Motor neuron (in vitro differentiated cells): ENCODE measurements around the gene WNT6. TPM values are rescaled to one million over a fixed set of nuclear protein-coding genes. Genes with fewer than 3 reads are reported as not detected.

Experiments
- ATAC-seq, 8 experiments: fragments of 200-7000 bp; cut with Tn5 transposase; replicated peaks in 6 of 8; 2 replicates each; pipeline ENCODE4 v1.8.0; 2021; ENCODE audit warnings: mild to moderate bottlenecking in 8 of 8, moderate library complexity in 8 of 8
- H3K27ac ChIP-seq, 2 donors: fragments of 250-450 bp; sonication (Bioruptor Pico); 2 replicates each; pipeline ENCODE4 v1.9.0; 2021; ENCODE audit warnings: antibody characterized with exemption in 2 of 2, mild to moderate bottlenecking in 2 of 2, moderate library complexity in 1 of 2
- H3K4me1 ChIP-seq, 2 donors: fragments of 250-450 bp; sonication (Bioruptor Pico); replicated peaks in 1 of 2; 2 replicates each; pipeline ENCODE4 v1.6.1; 2021; ENCODE audit warnings: antibody characterized with exemption in 2 of 2, mild to moderate bottlenecking in 2 of 2, moderate library complexity in 1 of 2
- H3K4me3 ChIP-seq, 5 donors: fragments of 250-450 bp; sonication (Bioruptor Pico); 2 replicates each; pipeline ENCODE4 v1.9.0; 2021; ENCODE audit warnings: antibody characterized with exemption in 5 of 5, mild to moderate bottlenecking in 5 of 5, moderate library complexity in 4 of 5
- WGBS, 10 experiments: fragments of 450-650 bp; shearing (Covaris generic); methylation state at CpG; one replicate each; pipeline ENCODE4 v1.0.0; 2022; 5-methylcytosine and 5-hydroxymethylcytosine counted together
- in situ Hi-C, 9 experiments: fragments of 400-800 bp; cut with MboI; loops; one replicate each; pipeline ENCODE4 v1.15.0; 2021; ENCODE audit warnings: low sequenced_read_pairs in 9 of 9, low pct_unique_long_range_greater_than_20kb in 2 of 9; ENCODE audit not compliant: unreplicated experiment in 9 of 9
- total RNA-seq, 8 experiments: library from RNA; unstranded; fragments of 300-600 nt; gene quantifications; 2 replicates each; pipeline versions ENCODE4 v1.2.3 to v1.2.4, GENCODE V29; 2022

WNT6 gene
- total RNA-seq, 8 experiments from 2014 or later, result 0.14 to 0.93 (median 0.24) TPM; not detected in 5

DNA sequence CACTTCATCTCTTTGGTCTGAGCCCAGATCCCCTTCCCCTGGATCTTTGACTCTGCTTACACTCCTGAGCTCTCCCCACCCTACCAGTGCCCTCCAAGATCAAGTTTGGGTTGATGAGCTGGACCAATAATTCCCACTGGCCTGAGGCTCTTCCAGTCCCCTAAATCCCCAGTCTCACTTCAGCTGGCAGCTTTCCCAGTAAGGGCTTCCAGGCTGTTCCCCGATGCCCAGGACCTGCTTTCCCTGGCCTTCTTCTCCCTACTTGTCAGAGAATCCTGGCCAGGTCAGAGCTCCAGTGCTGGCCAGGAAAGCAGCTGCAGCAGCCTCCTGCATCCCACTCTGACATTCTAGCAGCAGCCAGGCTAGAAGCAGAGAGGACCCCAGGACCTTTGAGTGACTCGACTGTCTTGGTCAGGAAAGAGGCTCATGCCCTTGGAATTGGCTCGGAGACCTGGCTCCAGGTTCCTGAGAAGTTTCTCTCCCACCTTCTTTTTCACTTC, 3.5 kb downstream of the WNT6 start:
- no peak for ATAC-seq
- Histone ChIP-seq H3K27ac (no peak overlapping the region), H3K4me3 (no peak overlapping the region), H3K4me1 (peaks cover 0 to 3% of the 10 kb centered on the region in 2 donors)
- in situ Hi-C loops, result no loop called here
- WGBS, 10 experiments, result 10 to 83% (median 72%) methylated on average over 1 to 2 of the region's 3 CpGs; no CpG with 5 or more reads in 6 of the 10 experiments

GRCh38 chr2:218865396-218865795, 5.8 kb downstream of the WNT6 start:
- H3K4me1 ChIP-seq, result no peaks in the 10 kb centered on the region
- no peak overlapping the region for H3K27ac ChIP-seq
- in situ Hi-C loops, result no loop called here
- ATAC-seq, result no peak
- WGBS, 10 experiments, result 56 to 100% (median 80%) methylated on average over 1 to 2 of the region's 4 CpGs; no CpG with 5 or more reads in 6 of the 10 experiments
- H3K4me3 ChIP-seq, result no peak overlapping the region

DNA sequence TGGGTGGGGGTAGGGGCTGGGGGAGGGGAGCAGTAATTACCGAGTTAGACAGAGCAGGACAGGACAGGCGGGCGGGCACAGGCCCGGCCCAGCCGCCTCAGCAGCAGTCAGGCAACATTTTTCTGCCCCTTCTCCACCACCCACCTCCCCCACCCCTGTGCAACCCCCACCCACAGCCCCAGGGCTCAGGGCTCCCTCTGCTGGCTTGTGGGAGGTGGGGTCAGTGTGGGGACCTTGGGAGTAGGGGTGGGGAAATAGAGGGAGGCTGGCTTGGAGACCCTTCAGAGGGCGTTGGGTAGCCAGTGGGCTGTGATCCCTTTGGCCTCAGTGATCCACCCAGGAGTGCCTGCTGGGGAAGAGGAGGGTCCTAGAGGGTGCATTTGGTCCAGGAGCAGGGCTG, 6.4 kb downstream of the WNT6 start:
- in situ Hi-C loops, result no loop called here
- Histone ChIP-seq H3K4me3 (no peak overlapping the region), H3K4me1 (no peaks in the 10 kb centered on the region), H3K27ac (no peak overlapping the region)
- WGBS, 10 experiments, result no CpG with 5 or more reads among the region's 6 CpGs
- no peak for ATAC-seq

DNA sequence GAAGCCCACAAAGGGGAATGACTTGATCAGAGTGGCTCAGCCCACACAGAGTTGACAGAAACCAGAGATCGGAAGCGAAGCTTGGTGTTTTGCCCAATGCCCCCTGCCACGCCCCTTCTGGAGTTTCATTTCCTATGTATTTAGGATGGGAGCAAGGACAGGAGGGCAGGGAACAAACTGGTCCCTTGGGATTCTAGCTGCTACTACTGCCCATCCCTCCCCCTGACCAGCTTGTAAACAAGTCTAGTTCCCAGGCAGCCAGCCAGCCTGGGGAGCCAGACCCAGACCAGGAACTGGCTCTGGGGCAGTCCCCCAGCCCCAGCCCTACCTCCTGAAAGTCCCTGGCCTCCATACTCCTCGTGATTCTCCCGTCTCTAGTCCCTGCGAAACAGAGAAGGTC, 8.3 kb downstream of the WNT6 start:
- in situ Hi-C loops, result no loop called here
- ATAC-seq, result no peak
- WGBS, 10 experiments, result 10 to 40% (median 30%) methylated on average over 2 to 3 of the region's 6 CpGs; no CpG with 5 or more reads in 5 of the 10 experiments

DNA sequence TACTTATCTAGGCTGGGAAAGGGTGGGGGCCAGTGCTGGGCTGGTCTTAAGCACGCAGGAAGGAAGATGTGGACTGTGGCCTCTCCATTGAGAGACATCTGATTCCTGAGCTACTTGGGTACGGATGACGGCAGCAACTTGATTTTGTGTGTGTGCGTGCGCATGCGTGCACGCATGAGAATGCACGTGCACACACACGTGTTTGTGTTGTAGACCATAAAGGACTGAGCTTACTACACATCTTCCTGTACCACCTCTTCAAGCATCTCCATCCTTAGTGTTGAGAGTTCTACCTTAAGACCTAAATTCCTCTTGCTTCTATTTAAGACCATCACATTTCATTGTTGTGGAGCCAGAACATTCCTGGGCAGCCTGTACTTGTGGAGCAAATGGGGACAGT, 9.5 kb downstream of the WNT6 start:
- Histone ChIP-seq H3K4me1 (no peaks in the 10 kb centered on the region), H3K27ac (no peak overlapping the region), H3K4me3 (no peak overlapping the region)
- no peak for ATAC-seq
- in situ Hi-C loops, result no loop called here
- WGBS, 10 experiments, result 40 to 100% (median 78%) methylated on average over 1 to 9 of the region's 9 CpGs; no CpG with 5 or more reads in 4 of the 10 experiments

More for the DNA sequence above, 8.3 kb downstream of the WNT6 start:
- H3K4me1 ChIP-seq, result no peaks in the 10 kb centered on the region
- H3K4me3 ChIP-seq, result no peak overlapping the region
- no peak overlapping the region for H3K27ac ChIP-seq

DNA sequence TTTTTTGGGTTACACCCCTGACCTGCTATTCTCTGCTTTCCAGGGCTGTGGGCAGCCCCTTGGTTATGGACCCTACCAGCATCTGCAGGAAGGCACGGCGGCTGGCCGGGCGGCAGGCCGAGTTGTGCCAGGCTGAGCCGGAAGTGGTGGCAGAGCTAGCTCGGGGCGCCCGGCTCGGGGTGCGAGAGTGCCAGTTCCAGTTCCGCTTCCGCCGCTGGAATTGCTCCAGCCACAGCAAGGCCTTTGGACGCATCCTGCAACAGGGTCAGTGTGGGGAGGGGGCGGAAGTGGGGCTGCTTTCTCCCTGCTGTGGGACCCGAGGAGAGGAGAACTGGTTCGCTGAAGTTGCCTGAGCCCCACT, 11.4 kb downstream of the WNT6 start:
- in situ Hi-C loops, result no loop called here
- WGBS, 10 experiments, result 10 to 53% methylated on average over 2 to 3 of the region's 18 CpGs; no CpG with 5 or more reads in 8 of the 10 experiments
- ATAC-seq, result no peak

DNA sequence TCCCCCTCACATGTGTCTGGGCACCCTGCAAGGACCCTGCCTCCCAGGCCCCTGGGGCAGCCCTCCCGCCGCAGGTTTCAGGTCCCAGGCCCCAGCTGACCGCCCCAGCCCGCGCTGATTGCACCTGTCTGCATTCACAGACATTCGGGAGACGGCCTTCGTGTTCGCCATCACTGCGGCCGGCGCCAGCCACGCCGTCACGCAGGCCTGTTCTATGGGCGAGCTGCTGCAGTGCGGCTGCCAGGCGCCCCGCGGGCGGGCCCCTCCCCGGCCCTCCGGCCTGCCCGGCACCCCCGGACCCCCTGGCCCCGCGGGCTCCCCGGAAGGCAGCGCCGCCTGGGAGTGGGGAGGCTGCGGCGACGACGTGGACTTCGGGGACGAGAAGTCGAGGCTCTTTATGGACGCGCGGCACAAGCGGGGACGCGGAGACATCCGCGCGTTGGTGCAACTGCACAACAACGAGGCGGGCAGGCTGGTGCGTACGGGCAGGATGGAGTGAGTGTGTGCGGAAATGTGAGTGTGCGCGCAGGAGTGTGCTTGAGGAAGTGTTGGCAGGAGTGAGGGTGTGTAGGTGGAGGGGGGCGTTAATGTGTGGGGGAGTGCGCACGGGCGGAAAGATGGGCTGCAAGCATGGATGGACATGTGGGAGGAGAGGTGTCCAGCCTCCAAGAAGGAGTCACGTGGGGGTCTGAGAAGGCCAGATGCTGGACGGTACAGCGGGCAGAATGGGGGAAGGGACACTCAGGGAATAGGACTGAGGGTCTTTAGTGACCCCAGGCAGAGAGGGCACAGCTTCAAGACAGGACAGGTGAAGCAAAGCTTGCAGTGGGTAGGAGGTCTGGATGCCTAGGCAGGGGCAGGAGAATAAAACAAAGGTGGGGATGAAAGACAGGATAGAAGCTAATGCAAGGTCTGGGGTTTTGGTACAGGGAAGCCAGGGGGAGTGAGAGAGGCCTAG, 12.0 kb downstream of the WNT6 start:
- ATAC-seq, result no peak
- WGBS, 10 experiments, result 0 to 17% (median 2%) methylated on average over 1 to 8 of the region's 60 CpGs; no CpG with 5 or more reads in 5 of the 10 experiments
- in situ Hi-C loops, result no loop called here
- Histone ChIP-seq H3K4me1 (no peaks in the 10 kb centered on the region), H3K4me3 (peak overlapping the region in 1 of 5 donors; percentile 11), H3K27ac (no peak overlapping the region)

More for the DNA sequence above, 11.4 kb downstream of the WNT6 start:
- Histone ChIP-seq H3K27ac (no peak overlapping the region), H3K4me1 (no peaks in the 10 kb centered on the region), H3K4me3 (no peak overlapping the region)

DNA sequence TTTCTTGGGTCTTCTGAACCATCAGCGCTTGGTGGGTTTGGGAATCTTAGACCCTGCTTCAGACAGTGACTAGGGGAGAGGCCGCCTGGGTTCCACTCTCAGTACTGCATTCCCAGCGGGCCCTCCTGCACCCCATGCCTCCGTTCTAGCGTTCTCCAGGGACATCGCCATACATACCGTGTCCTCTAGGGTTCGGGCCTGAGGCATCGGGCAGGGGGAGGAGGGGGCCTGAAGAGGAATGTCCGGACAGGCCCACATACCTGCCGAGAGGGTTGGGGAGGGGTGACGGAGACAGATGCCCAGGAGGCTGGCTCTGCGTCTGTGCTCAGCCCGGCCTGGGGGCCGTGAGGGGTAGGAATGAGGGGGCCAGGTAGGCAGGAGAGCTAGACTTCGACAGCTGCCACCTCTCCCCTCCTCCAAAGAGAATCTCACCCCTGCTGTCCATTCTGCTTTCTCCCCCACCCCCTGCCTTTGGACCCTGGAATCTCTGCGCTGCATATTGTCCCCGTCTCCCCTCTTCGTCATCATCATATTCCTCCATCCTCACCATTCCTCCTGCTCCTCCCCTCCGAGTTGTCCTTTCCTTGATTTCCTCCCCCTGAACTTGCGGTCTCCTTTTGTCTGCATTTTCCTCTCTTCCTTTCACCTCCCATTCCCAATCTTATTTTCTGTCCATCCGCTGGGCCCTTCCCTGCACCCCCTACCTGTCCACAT, 13.2 kb downstream of the WNT6 start:
- no peak for ATAC-seq
- WGBS, 10 experiments, result 0 to 28% (median 20%) methylated on average over 1 to 7 of the region's 22 CpGs; no CpG with 5 or more reads in 4 of the 10 experiments
- no peaks in the 10 kb centered on the region for H3K4me1 ChIP-seq
- in situ Hi-C loops, result no loop called here
- no peak overlapping the region for H3K27ac ChIP-seq
- peak overlapping the region in 4 of 5 donors; percentile 13 to 18 (median 16) for H3K4me3 ChIP-seq

DNA sequence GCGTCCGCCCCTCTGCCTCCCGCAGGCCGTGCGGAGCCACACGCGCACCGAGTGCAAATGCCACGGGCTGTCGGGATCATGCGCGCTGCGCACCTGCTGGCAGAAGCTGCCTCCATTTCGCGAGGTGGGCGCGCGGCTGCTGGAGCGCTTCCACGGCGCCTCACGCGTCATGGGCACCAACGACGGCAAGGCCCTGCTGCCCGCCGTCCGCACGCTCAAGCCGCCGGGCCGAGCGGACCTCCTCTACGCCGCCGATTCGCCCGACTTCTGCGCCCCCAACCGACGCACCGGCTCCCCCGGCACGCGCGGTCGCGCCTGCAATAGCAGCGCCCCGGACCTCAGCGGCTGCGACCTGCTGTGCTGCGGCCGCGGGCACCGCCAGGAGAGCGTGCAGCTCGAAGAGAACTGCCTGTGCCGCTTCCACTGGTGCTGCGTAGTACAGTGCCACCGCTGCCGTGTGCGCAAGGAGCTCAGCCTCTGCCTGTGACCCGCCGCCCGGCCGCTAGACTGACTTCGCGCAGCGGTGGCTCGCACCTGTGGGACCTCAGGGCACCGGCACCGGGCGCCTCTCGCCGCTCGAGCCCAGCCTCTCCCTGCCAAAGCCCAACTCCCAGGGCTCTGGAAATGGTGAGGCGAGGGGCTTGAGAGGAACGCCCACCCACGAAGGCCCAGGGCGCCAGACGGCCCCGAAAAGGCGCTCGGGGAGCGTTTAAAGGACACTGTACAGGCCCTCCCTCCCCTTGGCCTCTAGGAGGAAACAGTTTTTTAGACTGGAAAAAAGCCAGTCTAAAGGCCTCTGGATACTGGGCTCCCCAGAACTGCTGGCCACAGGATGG, 14.0 kb downstream of the WNT6 start:
- ATAC-seq, result peak in 6 of 8 experiments; percentile 27 to 50 (median 36)
- Histone ChIP-seq H3K27ac (no peak overlapping the region), H3K4me3 (peak overlapping the region in 4 of 5 donors; percentile 13 to 18 (median 16)), H3K4me1 (no peaks in the 10 kb centered on the region)
- in situ Hi-C loops, result no loop called here
- 0 to 70% (median 4%) methylated on average over 1 to 14 of the region's 86 CpGs; no CpG with 5 or more reads in 2 of the 10 experiments for WGBS, 10 experiments

GRCh38 chr2:218875692-218876246, 16.2 kb downstream of the WNT6 start:
- WGBS, 10 experiments, result 0 to 40% (median 13%) methylated on average over 1 to 2 of the region's 2 CpGs; no CpG with 5 or more reads in 6 of the 10 experiments
- Histone ChIP-seq H3K27ac (no peak overlapping the region), H3K4me3 (no peak overlapping the region), H3K4me1 (peaks cover 0 to 4% of the 10 kb centered on the region in 2 donors)
- in situ Hi-C loops, result no loop called here
- no peak for ATAC-seq

DNA sequence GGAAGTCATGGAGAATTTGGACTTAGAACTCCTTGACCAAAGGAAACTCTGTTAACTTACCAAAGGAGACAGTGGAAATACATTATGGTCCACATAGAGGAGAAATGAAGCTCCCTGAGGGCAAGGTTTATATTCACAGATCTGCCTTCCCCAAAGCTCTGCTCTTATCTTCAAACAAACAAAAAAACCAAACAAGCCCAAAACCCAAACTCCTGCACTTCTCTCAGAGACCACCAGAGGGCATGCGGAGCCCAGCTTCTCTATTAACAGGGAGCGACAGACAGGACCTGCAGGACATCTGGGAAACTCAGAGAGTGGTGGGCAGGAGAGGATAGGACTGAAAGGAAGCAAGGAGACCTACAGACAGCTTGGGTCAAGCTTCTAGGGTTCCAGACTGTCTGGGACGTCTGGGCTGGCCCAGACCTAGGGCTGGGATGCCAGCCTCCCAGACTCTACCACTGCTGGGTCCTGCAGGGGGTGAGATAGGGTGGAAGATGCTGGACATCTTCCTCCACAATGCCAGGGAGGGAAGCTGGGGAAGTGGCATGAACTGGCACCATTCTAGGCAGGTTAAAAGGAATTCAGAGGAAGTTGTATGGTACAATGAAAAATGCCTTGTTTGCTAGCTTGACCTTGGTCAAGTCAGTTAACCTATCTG, 17.1 kb downstream of the WNT6 start:
- peak; percentile 36 to 72 (median 54) for ATAC-seq
- 0% methylated on average over 1 of the region's 3 CpGs; no CpG with 5 or more reads in 8 of the 10 experiments for WGBS, 10 experiments
- Histone ChIP-seq H3K4me1 (peaks cover 0 to 4% of the 10 kb centered on the region in 2 donors), H3K27ac (no peak overlapping the region), H3K4me3 (no peak overlapping the region)
- in situ Hi-C loops, result no loop called here

GRCh38 chr2:218877331-218877730, 17.7 kb downstream of the WNT6 start:
- H3K4me3 ChIP-seq, result no peak overlapping the region
- peaks cover 0 to 4% of the 10 kb centered on the region in 2 donors for H3K4me1 ChIP-seq
- WGBS, 10 experiments, result 14 to 20% methylated on average over 1 to 4 of the region's 6 CpGs; no CpG with 5 or more reads in 8 of the 10 experiments
- no peak overlapping the region for H3K27ac ChIP-seq
- in situ Hi-C loops, result no loop called here
- no peak for ATAC-seq
